ENCODE data around the gene NFIC.
"Not testable (repeated sequence)": the region's sequence is repeated elsewhere in the genome, so short reads cannot be mapped to it uniquely, and the experiment has no call there.

The NFIC gene

DNA sequence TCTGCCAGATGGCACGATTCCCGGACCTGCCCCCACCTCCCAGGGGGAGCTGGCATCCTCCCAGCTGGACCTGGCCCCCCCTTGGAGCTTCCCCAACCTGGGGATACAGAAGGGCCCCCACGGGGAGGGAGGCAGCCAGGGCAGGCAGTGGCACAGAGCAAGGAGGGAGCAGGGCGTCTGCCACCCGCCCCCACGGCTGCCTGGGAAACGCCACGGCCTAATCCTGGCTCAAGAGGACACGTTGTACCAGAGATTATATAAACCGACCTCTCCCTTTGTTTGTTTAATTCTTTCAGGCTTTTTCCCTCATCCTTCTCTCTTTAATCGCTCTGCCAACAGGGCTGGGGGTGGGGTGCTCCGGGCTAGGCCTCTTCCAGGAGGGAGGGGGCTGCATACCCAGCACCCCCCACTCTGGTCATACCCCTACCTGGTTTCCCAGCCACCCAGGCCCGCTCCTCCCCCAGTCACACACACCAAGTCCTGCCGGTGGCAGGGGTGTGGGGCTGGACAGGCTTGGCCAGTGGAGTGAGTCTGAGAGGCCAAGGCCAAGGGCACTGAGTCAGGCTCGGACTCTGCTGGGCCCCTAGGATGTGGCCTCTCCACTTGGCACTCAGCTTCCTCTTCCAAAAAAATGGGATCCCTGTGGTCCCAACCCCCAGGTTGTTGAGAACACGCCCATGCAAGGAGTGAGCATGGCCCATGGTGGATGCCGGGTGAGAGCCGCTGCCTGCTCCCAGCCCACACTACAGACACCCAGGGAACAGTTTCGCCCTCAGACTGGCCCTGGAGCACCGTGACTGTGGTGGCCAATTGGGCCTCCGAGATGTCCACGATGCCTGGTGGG lies 29.5 kb upstream of the NFIC start:
- no peak for DNase-seq (ENCODE audit: low read depth in 2 of 2)

DNA sequence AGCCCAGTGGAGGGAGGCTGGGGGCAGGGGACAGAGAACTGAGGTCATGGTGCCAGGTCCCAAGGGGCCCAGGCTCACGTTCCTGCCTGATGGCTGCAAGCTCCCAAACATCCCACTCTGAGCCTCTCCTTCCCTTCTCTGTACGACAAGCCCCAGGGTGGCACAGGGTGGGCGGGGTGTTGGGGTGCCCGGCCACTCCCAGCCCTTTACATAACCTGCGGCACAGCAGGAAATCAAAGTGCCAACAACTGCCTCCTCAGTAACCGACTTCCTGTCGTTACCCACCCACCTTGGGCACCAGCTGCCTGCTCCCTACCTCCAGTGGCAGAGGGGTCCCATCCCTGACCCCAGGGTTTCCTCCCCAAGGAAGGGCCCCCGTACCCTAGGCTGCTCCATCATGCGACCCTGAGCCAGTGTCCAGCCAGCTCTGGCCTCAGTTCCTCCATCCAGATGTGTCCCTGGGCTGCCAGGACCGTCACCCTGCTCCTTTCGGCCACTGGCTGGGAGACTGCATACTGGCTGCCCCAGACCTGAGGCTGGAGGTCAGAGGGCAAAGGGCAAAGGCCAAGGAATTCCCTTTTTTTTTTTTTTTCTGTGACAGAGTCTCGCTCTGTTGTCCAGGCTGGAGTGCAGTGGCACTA lies 27.7 kb upstream of the NFIC start:
- DNase-seq (ENCODE audit: low read depth in 2 of 2), result peak in 1 of 2 donors; percentile 39

DNA sequence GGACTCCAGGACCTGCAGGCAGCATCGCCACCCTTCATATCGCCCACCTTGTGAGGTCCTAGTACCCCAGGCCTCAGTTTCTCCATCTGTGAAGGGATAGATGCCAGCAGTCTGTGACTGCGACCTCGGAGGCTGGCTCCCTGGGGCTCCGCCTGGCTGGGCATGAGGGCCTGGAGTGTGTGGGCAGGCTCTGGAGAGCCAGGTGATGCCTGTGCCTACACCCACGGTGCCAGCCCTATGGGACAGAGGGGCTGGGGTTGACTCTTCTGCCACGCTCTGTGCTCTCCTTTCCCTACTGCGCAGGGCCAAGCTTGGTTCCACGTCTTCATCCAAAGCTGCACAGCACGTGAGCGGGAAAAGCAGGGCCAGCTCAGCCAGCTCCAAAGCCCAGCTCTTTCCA lies 26.0 kb upstream of the NFIC start:
- no peak for DNase-seq (ENCODE audit: low read depth in 2 of 2)

DNA sequence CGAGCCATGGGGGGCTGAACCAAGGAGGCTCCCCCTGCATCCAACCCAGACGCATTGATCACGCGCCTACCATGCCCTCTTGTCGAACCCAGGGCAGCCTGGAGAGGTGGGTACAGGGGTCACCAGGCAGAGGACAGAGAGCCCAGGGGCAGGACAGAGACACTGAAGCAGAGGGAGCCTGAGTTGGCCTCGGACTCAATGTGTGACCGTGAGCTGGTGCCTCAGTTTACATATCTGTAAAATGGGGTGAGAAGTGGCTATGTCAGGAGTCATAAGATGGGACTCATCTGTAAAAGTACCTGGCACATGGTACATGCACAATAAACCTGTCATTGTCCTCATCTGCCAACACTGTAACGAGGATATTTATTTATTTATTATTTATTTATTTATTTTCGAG lies 24.1 kb upstream of the NFIC start:
- no peak for DNase-seq (ENCODE audit: low read depth in 2 of 2)

DNA sequence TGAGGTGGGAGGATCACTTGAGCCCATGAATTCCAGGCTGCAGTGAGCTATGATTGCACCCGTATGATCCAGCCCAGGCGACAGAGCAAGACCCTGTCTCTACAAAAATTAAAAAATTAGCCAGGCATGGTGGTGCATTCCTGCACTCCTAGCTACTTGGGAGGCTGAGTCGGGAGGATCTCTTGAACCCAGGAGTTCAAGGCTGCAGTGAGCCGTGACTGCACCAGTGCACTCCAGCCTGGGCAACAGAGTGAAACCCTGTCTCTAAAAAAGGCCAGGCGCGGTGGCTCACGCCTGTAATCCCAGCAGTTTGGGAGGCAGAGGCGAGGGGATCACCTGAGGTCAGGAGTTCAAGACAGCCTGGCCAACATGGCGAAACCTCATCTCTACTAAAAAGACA lies 23.4 kb upstream of the NFIC start:
- not testable (repeated sequence) for DNase-seq (ENCODE audit: low read depth in 2 of 2)

DNA sequence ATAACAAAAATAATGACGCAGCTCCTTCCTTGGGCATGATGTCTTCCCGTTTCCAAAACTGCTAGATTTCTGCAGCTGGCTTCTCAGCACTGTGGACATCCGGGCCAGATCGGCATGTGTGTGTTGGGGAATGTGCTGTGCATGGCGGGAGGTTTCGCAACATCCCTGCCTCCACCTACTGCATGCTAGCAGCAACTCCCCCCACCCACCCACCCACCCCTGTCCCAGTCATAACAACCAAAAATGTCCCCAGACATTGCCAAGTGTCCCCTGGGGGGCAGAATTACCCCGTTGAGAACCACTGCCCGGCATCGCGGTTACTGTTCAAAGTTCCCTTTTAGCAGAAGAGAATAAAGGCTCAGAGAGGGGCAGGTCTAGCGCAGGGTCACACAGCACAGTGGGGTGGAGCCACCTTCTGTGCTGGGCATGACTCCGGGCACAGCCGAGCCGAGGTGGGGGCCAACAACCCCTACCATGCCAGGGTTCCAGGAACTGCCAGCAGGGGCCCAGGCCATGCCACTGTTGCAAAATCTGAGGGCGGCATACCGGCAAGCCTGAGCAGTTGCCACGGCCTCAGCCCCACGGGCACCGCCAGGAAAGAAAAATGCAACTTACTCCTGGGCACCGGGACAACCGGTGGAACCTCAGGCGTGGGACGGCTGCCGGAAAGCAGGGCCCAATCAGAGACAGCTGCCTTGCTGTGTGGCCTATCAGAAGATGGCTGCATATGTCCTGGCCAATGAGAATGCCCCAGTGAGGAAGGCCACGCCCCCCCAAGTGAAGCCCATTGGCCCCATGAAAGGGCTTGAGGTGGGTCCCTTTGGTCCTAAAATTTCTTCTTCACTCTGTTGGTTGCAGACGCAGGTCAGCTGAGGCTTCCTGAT lies 22.5 kb upstream of the NFIC start:
- no peak for DNase-seq (ENCODE audit: low read depth in 2 of 2)

DNA sequence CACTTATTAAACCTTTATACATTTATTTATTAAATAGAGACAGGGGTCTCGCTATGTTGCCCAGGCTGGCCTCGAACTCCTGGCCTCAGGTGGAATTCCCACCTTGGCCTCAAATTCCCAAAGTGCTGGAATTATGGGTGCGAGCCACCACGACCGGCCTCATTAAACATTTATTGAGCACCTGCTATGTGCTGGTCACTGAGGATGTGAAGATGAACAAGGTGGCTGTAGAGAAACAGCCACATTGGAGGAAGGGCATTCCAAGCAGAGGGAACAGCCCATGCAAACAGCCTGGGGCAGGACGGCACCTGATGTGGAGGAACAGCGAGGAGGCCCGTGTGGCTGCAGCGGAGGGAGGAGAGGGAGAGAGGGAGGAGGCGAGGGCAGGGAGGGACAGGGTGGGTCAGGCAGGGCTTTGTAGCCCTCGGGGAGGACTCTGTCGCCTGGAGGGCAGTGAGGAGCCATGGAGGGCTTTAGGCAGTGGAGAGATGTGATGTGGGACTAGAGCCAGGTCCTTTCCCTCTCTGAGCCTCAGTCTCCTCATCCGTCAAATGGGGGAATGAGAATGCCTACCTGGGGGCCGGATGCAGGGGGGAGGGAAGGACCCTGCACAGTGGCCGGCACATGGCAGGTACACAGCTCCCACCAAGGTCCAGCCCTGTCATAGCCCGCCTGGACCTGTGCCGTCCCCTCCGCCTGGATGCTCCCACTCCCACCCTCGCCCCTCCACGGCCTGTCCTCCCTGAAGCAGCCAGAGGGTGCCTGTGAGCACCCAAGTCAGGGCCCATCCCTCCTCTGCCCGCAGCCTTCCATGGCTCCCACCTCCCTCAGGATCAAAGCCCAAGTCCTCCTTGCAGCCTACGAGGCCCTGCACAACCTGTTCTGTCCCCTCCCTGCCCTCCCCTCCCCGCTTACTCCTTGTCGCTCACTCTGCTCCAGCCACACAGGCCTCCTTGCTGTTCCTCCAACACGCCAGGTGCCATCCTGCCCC lies 21.5 kb upstream of the NFIC start:
- DNase-seq (ENCODE audit: low read depth in 2 of 2), result no peak

DNA sequence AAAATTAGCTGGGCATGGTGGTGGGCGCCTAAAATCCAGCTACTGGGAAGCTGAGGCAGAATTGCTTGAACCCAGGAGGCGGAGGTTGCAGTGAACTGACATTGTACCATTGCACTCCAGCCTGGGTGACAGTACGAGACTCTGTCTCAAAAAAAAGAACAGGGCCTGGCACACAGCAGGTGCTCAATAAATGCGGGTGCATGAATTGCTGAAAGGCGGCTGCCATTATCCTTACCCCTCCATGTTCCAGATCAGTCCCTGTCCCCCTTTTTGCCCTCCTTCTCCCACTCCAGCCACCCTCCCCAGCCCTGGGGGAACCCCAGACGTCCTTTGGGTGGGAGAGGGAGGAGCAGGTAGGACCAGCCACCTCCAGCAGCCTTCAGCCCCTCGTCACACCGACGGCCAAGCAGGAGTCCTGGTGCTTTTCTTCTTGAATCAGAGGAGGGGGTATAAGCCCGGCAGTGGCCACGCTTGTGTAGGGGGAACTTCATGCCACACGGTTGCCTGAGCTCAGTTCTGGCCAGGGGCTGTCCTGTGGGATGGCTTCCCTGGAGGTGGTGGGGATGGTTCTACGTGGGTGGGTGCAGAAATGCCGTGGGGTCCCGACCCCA lies 20.4 kb upstream of the NFIC start:
- no peak for DNase-seq (ENCODE audit: low read depth in 2 of 2)

DNA sequence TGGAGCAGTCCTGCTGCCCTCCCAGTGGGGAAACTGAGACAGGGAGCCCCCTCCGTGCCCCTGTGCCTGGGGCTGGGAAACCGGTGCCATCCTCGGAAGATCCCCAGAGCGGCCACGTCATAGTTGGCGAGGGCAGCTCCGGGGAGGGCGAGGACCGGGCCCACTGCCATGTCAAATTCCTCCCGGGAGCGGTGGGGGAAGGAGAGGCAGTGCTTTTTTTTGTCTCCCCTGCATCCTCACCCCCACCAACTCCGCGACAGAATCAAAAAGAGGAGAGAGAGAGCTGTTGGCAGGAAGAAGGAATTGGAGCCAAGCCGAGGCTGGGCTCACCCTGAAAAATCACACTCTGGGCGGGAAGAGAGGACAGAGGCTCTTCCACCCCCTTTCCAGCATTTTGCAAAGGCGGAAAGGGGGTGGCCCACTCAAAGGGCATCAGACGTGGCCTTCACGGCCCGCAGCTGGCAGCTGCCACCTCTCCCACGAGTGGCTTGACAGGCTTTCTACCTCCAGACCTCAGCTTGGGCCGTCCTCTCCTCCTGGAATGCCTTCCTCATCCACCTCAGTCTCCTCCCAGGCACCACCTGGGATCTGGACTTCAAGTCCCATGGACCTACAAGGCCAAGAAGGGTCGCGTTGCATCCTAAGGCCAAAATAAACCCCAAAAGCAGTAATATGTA lies 19.6 kb upstream of the NFIC start:
- no peak for DNase-seq (ENCODE audit: low read depth in 2 of 2)

DNA sequence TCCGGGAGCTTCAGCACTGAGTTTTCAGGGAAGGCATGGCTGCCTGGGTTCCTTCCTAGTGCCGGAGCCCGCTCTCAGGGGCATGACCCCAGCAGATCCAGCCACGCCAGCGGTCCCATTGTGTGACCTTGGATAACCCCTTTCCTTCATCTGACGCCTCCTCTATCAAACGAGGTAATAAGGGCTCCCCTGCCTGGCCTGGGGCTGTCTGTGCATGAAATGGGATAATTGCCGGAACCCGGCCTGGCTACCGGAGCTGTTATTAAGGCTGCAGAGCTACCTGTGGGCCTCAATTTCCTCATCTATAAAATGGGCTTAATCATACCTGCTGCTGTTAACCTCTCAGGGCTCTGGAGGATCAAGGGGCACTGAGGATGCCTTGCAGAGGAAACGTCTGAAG lies 18.3 kb upstream of the NFIC start:
- DNase-seq (ENCODE audit: low read depth in 2 of 2), result no peak

DNA sequence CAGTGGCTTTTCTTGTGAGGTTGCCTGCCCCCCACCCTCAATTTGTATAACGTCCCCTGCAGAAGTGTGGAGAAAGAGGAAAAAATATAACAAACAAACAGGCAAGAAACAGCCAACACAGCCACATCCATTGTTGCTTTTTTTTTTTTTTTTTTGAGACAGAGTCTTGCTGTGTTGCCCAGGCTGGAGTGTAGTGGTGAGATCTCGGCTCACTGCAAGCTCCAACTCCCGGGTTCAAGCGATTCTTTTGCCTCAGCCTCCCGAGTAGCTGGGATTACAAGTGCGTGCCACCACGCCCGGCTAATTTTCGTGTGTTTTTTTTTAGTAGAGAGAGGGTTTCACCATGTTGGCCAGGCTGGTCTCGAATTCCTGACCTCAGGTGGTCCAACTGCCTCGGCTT lies 17.9 kb upstream of the NFIC start:
- DNase-seq (ENCODE audit: low read depth in 2 of 2), result not testable (repeated sequence)

DNA sequence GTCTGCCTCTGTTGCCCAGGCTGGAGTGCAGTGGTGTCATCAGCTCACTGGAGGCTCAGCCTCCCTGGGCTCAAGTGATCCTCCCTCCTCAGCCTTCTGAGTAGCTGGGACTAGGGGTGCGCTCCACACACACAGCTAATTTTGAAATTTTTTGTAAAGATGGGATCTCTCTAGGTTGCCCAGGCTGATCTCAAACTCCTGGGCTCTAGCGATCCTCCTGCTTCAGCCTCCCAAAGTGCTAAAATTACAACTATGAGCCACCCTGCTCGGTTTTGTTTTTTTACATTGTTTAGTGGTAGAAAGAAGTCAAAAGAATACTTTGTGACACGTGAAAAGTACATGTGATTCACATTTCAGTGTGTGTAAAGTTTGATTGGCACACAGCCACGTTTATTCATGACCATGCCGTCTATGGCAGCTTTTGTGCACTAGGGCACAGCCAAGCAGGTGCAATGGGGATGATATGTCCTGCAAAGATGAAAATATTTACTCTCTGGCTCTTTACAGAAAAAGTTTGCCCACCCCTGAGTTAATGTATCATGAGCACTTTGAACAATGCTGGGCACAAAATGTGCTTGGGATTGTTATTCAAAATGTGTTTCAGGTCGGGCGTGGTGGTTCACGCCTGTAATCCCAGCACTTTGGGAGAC lies 16.2 kb upstream of the NFIC start:
- no peak for DNase-seq (ENCODE audit: low read depth in 2 of 2)

DNA sequence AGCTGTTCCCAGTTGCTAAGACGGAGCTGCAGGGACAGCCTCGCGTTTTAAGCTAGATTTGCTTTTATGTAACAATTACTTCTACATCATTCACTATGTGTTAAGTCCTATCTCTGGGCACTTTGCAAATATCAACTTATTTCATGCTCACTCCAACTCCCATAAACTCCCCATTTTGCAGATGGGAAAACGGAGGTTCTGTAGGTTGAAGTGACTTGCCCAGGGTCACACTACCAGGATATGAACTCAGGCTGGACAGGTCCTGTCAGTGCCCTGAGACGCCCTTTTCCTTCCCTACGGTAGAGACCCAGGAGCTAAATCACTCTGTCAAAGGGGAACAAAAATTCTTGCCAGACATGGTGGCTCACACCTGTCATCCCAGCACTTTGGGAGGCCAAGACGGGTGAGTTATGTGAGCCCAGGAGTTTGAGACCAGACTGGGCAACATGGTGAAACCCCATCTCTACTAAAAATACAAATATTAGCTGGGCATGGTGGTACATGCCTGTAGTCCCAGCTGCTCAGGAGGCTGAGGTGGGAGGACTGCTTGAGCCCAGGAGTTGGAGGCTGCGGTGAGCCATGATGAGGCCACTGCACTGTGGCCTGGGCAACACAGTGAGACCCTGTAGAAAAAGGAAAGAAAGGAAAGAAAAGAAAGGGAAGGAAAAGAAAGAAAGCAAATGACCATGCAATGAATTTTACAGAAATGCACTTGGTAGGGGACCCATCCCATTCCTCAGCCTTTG lies 14.5 kb upstream of the NFIC start:
- no peak for DNase-seq (ENCODE audit: low read depth in 2 of 2)

DNA sequence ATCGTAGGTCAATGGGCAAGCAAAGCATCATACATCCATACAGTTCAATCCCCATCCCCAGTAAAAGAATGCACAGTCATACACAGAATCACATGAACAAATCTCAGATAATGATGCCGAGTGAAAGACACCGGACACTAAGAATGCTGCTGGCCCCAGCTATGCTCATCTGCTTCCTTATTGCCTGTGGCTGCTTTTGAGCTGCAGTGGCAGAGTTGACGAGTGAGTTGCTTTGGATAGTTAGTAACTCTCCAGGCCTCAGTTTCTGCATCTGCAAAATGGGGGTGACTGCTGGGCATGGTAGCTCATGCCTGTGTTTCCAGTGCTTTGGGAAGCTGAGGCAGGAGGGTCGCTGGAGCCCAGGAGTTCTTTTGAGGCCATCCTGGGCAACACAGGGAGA lies 12.9 kb upstream of the NFIC start:
- DNase-seq (ENCODE audit: low read depth in 2 of 2), result no peak

DNA sequence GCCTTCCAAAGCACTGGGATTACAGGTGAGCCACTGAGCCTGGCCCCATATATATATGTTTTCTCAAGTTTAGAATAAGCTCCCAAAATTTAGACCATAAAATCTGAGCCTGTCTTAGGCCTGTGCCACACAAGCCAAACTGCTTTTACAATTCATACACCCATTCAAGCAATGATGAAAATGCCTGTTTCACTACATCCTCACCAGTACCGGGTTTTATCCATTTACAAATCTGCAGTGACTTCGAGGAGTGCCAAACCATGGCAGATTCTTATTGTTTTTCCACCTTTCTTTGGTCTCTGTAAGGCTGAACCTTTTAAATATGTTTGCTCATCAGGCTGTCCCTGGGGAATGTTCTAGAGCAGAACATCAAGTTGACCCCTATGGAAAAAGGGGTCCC lies 9.6 kb upstream of the NFIC start:
- no peak for DNase-seq (ENCODE audit: low read depth in 2 of 2)

DNA sequence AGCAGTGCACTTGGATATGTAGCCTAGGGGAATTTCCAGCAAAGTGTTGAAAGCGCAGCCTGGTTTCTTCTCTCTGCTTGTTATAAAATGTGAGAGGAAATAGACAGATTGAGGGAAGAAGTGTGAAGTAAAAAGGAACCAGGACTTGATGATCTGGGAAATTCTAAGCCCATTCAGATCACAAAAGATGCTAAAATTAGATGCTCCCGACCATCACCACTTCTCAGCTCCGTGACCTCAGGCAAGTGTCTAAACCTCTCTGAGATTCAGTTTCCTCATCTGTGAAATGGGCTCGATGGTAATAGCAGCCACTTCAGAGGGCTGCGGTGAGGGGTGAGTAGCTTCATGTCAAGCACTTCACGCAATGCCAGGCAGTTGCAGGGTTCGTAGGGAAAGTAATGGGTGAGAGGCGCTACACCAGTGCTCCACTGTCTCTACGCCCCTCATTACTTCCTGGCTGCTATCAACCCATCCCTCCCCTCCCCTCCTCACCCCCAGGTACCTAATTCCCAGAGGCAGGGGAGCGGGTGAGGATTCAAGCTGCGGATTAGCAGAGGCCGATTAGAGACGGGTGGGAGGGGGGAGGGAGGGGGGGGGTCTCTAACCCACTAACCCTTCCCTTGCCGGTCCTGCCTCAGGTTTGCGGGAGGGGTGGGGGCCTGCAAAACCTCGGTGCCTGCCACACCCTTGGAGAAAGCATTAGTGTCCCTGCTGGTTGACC lies 9.0 kb upstream of the NFIC start:
- no peak for DNase-seq (ENCODE audit: low read depth in 2 of 2)

DNA sequence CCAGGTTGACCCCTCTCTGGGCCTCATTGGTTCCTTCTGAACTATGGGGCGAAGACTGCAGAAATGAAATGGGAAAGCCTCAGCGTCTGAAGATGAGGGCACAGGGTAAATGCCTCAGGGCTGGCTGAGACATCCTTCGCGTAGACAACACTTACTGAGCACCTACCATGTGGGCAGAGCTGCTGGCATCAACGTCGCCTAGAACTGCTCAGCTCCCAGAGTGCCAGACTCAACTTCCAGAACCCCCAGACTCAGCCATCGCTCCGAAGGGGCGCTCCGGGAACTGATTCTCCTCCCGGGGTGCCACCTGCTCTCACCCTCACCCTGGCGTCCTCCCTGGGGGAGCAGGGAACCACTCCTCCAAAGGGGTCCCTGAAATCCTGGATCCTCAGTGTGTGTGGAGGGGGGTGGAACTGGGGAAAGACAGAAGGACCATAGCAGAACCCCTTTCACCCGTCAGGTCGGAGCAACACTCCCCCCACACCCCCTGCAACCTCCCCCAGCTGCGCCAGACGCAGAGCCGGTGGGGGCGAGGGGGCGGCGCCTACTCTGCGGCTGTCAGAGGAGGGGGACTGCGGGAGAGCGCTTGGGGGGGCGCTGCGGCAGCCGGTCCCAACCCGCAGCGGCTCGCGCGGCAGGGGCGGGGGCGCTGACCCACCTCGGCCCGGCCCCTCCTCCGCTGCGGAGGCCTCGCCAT lies 8.2 kb upstream of the NFIC start:
- no peak for DNase-seq (ENCODE audit: low read depth in 2 of 2)

DNA sequence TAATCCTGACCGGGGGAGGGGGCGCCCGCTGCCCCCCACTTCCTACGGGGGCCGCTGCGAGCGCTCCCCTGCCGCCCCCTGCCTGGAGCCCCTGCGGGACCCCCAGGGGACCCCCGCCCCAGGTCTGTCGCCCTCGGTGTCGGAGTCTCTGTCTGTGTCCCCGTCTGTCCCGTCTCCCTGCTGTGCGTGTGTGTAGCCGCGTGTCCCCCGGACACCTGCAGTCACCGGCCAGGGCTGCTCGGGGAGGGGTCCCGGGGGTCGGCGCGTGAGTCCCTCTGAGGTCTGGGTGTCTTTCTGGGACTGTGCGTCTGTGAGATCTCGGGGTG lies 7.7 kb upstream of the NFIC start:
- no peak for DNase-seq (ENCODE audit: low read depth in 2 of 2)
